Non-pigmented ciliary epithelial cell (primary cell): ENCODE data around the gene RASAL2.

ENCODE experiments used
- DNase-seq: peaks from one replicate; pipeline ENCODE4 v3.0.0-alpha.2; 2010; ENCODE audit warnings: low read depth

The RASAL2 gene

GRCh38 chr1:178093951-178094738, at the start of gene RASAL2:
Gene RASAL2, plus strand, starts transcription at chr1:178094104. Its CDS starts 389 bp downstream, at chr1:178094493.
- no peak for DNase-seq

- no peak for DNase-seq
Observed at GRCh38 chr1:178046591-178047270, 47.2 kb upstream of the RASAL2 start.

- no peak for DNase-seq
Observed at GRCh38 chr1:178047403-178048093, 46.4 kb upstream of the RASAL2 start.

GRCh38 chr1:178048426-178048825, 45.5 kb upstream of the RASAL2 start:
- DNase-seq, result no peak

GRCh38 chr1:178048883-178049282, 45.0 kb upstream of the RASAL2 start:
- no peak for DNase-seq

- no peak for DNase-seq
Observed at GRCh38 chr1:178050084-178050483, 43.8 kb upstream of the RASAL2 start.

GRCh38 chr1:178051071-178051470, 42.8 kb upstream of the RASAL2 start:
- no peak for DNase-seq

GRCh38 chr1:178052650-178053461, 41.0 kb upstream of the RASAL2 start:
- no peak for DNase-seq

- DNase-seq, result no peak
Observed at GRCh38 chr1:178055093-178055492, 38.8 kb upstream of the RASAL2 start.

- DNase-seq, result no peak
Observed at GRCh38 chr1:178055779-178056471, 38.0 kb upstream of the RASAL2 start.

- no peak for DNase-seq
Observed at GRCh38 chr1:178057141-178057765, 36.7 kb upstream of the RASAL2 start.

- no peak for DNase-seq
Observed at GRCh38 chr1:178057912-178058534, 35.9 kb upstream of the RASAL2 start.

- peak; percentile 66 for DNase-seq
Observed at GRCh38 chr1:178060789-178061556, 32.9 kb upstream of the RASAL2 start.

GRCh38 chr1:178061620-178062019, 32.3 kb upstream of the RASAL2 start:
- DNase-seq, result no peak

- no peak for DNase-seq
Observed at GRCh38 chr1:178064191-178064821, 29.6 kb upstream of the RASAL2 start.

- no peak for DNase-seq
Observed at GRCh38 chr1:178065250-178065649, 28.7 kb upstream of the RASAL2 start.

- no peak for DNase-seq
Observed at GRCh38 chr1:178066296-178066907, 27.5 kb upstream of the RASAL2 start.

- DNase-seq, result no peak
Observed at GRCh38 chr1:178066908-178067614, 26.8 kb upstream of the RASAL2 start.
